Panc1 (cell line): ENCODE measurements around the gene LRMDA.

Experiments
- POLR2AphosphoS5 ChIP-seq: IDR thresholded peaks from 2 replicates; pipeline ENCODE4 v1.6.1; 2012; ENCODE audit warnings: mild to moderate bottlenecking, low read depth, low read length, moderate library complexity
- SIN3A ChIP-seq: IDR thresholded peaks from 2 replicates; pipeline ENCODE4 v1.6.1; 2012; ENCODE audit warnings: low read depth, mild to moderate bottlenecking, low read length, moderate library complexity, borderline replicate concordance; ENCODE audit not compliant: insufficient read depth
- TCF7L2 ChIP-seq: IDR thresholded peaks from 2 replicates; pipeline ENCODE4 v1.6.1; 2011; ENCODE audit warnings: mild to moderate bottlenecking, low read depth, low read length, inconsistent platforms
- TF ChIP-seq, protein P1 (sequence below): fragments of 450-650 bp; IDR thresholded peaks from 2 replicates; pipeline ENCODE4 v1.5.1; 2017; ENCODE audit warnings: mild to moderate bottlenecking
- TF ChIP-seq, protein P2 (sequence below), 2 experiments: IDR thresholded peaks; 2 replicates each; pipeline ENCODE4 v1.6.1; 2011 to 2012; ENCODE audit warnings: low read depth in 2 of 2, control low read depth in 1 of 2, low read length in 1 of 2, mild to moderate bottlenecking in 1 of 2, moderate library complexity in 1 of 2; ENCODE audit not compliant: insufficient read depth in 1 of 2

DNA sequence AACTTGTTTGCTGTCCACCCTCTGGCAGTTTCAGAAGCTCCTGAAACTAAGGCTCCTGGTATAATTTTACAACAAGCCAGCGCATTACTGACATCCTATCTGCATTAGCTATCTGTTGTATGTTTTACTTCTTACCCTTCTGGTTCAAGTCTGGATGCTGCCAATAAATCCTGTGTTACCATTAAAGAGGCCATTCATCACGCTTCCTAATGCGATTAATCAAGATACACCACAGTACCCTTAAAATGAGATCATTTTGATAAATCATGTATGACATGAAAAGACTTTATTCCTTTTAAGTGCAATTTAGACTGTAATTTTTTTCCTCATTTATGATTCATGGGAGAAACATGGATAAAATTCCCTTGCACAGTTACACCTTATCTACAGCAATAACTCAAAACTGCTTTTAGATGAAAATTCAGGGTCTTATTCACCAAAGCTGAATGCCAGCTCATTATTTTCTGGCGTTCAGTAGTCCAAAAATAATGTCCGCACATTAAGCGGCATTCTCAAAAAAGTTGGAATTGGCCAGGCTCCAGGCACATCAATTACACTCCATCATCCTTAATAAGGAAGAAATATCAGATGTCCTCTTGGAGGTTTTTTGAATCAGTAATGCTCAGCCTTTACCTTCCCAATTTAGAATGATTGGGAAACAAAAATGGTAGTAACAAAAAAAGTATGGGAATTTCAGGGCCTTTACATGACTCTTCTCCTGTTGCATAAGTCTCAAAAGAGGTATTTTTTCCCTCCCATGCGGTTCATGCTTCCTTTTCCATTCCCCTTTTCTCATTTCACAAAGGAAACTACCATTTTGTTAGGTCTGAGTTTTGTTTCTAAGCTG lies 878.5 kb downstream of the LRMDA start:
- TF ChIP-seq, protein P1, sequence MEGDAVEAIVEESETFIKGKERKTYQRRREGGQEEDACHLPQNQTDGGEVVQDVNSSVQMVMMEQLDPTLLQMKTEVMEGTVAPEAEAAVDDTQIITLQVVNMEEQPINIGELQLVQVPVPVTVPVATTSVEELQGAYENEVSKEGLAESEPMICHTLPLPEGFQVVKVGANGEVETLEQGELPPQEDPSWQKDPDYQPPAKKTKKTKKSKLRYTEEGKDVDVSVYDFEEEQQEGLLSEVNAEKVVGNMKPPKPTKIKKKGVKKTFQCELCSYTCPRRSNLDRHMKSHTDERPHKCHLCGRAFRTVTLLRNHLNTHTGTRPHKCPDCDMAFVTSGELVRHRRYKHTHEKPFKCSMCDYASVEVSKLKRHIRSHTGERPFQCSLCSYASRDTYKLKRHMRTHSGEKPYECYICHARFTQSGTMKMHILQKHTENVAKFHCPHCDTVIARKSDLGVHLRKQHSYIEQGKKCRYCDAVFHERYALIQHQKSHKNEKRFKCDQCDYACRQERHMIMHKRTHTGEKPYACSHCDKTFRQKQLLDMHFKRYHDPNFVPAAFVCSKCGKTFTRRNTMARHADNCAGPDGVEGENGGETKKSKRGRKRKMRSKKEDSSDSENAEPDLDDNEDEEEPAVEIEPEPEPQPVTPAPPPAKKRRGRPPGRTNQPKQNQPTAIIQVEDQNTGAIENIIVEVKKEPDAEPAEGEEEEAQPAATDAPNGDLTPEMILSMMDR: no peak
- TF ChIP-seq, protein P2, sequence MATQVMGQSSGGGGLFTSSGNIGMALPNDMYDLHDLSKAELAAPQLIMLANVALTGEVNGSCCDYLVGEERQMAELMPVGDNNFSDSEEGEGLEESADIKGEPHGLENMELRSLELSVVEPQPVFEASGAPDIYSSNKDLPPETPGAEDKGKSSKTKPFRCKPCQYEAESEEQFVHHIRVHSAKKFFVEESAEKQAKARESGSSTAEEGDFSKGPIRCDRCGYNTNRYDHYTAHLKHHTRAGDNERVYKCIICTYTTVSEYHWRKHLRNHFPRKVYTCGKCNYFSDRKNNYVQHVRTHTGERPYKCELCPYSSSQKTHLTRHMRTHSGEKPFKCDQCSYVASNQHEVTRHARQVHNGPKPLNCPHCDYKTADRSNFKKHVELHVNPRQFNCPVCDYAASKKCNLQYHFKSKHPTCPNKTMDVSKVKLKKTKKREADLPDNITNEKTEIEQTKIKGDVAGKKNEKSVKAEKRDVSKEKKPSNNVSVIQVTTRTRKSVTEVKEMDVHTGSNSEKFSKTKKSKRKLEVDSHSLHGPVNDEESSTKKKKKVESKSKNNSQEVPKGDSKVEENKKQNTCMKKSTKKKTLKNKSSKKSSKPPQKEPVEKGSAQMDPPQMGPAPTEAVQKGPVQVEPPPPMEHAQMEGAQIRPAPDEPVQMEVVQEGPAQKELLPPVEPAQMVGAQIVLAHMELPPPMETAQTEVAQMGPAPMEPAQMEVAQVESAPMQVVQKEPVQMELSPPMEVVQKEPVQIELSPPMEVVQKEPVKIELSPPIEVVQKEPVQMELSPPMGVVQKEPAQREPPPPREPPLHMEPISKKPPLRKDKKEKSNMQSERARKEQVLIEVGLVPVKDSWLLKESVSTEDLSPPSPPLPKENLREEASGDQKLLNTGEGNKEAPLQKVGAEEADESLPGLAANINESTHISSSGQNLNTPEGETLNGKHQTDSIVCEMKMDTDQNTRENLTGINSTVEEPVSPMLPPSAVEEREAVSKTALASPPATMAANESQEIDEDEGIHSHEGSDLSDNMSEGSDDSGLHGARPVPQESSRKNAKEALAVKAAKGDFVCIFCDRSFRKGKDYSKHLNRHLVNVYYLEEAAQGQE (IDR thresholded peaks at IDR 0.05; ENCODE audit: insufficient read depth in 1 of 2, low read depth in 2 of 2, low read length in 1 of 2): no peak
- TF ChIP-seq POLR2AphosphoS5: no peak
- TF ChIP-seq SIN3A: no peak
- no peak for TF ChIP-seq TCF7L2
